ENCODE data around the gene PAQR9. TPM values are rescaled to one million over a fixed set of nuclear protein-coding genes. Genes with fewer than 3 reads are reported as not detected.

PAQR9 gene
- total RNA-seq, 1 donor from 2014 or later: not detected

DNA sequence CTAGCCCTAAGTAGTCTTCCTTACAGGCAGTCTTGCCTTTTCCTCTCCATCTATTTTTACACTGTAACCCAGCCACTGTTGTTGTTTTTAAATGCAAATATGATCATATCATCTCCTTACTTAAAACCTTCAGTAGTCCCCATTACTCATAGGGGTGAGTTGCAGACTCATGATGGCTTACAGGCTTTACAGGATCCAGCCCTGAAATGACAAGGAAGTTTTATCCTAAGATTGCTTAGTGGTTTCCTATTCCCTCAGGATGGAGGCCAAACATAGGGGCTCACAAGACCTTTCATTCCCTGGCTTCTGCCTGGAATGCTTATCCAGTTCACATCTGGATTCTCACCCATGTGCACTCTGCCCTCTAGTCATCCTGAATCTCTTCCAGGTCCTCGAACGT is 46.9 kb downstream of the PAQR9 start:
- Histone ChIP-seq H3K4me1 (no peaks in the 10 kb centered on the region), H3K36me3 (no peaks in the 10 kb centered on the region), H3K9me3 (no peaks in the 10 kb centered on the region), H3K4me3 (no peak overlapping the region), H3K27ac (no peak overlapping the region), H3K27me3 (ENCODE audit: low read depth) (no peaks in the 10 kb centered on the region)
- DNase-seq: no peak
- ATAC-seq: no peak
- intact Hi-C loops (cut with DNase I): no loop called here
- TF ChIP-seq, protein P1, sequence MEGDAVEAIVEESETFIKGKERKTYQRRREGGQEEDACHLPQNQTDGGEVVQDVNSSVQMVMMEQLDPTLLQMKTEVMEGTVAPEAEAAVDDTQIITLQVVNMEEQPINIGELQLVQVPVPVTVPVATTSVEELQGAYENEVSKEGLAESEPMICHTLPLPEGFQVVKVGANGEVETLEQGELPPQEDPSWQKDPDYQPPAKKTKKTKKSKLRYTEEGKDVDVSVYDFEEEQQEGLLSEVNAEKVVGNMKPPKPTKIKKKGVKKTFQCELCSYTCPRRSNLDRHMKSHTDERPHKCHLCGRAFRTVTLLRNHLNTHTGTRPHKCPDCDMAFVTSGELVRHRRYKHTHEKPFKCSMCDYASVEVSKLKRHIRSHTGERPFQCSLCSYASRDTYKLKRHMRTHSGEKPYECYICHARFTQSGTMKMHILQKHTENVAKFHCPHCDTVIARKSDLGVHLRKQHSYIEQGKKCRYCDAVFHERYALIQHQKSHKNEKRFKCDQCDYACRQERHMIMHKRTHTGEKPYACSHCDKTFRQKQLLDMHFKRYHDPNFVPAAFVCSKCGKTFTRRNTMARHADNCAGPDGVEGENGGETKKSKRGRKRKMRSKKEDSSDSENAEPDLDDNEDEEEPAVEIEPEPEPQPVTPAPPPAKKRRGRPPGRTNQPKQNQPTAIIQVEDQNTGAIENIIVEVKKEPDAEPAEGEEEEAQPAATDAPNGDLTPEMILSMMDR (IDR thresholded peaks at IDR 0.05): no peak

DNA sequence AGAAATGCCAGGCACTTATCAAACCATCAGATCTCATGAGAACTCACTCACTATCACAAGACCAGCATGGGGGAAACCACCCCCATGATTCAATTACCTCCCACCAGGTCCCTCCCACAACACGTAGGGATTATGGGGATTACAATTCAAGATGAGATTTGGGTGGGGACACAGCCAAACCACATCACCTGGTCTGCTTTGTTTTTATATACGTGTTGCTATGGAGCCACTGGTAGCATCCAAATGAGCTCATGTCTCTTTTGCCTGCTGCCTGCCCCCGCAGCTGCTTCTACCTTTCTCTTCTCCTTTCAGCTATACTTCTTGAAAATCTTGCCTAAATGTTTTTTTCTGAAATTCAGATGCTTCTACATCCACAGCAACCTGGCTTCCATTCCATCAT is 47.8 kb downstream of the PAQR9 start:
- Histone ChIP-seq H3K27me3 (ENCODE audit: low read depth) (no peaks in the 10 kb centered on the region), H3K9me3 (no peaks in the 10 kb centered on the region), H3K27ac (no peak overlapping the region), H3K36me3 (no peaks in the 10 kb centered on the region), H3K4me3 (no peak overlapping the region), H3K4me1 (no peaks in the 10 kb centered on the region)
- ATAC-seq (no peak), DNase-seq (no peak)
- TF ChIP-seq, protein P1 (IDR thresholded peaks at IDR 0.05): no peak
- intact Hi-C loops (cut with DNase I): no loop called here

DNA sequence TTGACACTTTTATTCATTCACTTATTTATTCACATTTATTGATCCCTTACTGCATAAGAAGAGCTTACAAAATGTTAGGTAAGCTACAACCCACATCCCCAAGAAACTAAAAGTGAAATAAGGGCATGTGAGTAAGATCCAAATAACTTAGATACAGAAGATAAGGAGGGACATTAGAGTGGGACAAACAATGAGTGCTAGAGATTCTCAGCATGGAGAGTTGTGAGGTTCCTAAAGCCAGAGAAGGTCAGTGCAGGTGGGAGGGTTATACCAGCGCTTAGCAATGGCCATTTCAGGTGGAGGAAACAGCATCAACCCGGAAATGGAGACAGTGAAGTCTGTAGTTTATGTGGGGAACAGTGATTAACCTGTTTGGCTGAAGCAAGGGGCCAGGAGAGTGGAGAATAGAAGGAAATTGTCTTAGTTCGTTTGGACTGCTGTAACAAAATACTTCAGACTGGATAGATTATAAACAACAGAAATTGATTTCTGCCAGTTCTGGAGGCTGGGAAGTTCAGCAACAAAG is 49.1 kb downstream of the PAQR9 start:
- Histone ChIP-seq H3K27me3 (ENCODE audit: low read depth) (no peaks in the 10 kb centered on the region), H3K27ac (no peak overlapping the region), H3K9me3 (no peaks in the 10 kb centered on the region), H3K4me1 (no peaks in the 10 kb centered on the region), H3K36me3 (no peaks in the 10 kb centered on the region), H3K4me3 (no peak overlapping the region)
- ATAC-seq (no peak), DNase-seq (no peak)
- TF ChIP-seq, protein P1 (IDR thresholded peaks at IDR 0.05): no peak
- intact Hi-C loops (cut with DNase I): no loop called here

DNA sequence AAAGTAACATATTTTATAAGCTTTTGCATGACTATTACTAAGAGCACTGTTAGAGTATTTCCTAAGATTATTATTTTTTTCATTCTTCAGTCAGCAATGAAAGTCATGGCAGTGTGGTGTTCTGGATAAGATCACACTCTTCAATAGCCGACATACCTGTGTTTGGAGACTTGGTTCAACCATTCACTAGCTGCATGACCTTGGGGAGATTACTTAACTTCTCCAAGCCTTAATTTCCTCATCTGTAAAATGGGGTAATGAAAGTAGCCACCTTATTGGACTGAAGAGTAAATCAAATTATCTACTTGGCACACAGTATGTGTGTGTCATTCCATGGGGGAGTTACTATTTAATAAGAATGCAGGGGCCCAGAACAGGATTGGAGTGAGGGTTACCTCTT is 50.0 kb downstream of the PAQR9 start:
- Histone ChIP-seq H3K9me3 (no peaks in the 10 kb centered on the region), H3K27ac (no peak overlapping the region), H3K4me3 (no peak overlapping the region), H3K4me1 (no peaks in the 10 kb centered on the region), H3K27me3 (ENCODE audit: low read depth) (no peaks in the 10 kb centered on the region), H3K36me3 (no peaks in the 10 kb centered on the region)
- no peak for DNase-seq
- no peak for ATAC-seq
- intact Hi-C loops (cut with DNase I): no loop called here
- TF ChIP-seq, protein P1 (IDR thresholded peaks at IDR 0.05): no peak

DNA sequence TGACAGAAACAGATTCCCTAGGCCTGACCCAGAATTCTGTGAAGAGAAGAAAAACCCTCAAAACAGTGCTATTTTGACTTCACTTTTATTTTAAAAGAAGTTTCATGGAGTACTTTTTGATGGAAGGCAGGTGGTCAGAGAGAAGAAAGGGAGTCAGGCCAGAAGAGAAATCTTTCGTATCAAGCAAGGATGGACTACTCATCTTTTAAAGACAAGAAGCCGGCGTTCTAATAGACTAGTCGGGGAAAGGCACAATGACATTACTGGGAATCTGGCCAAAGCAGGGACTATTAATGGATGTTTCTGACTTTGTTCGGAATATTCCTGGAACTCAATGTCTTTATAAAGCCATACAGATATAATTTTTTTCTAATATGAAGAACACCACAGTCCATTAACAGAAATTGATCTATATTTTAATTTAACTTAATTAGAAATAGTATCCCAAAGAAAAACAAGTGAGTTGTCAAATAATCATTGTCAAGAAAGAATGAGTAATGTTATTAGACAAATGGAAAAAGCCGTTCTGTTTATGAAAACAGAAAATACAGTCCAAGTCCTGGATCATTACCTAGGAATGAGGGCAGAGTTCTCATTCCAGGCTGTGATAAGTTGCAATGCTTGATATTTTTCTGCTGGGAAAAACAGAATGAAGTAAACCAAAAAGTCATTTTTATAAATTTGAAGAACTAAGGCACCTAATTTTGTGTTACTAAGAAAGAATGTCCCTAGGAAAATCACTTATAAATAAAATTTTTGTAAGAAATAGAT is 50.9 kb downstream of the PAQR9 start:
- DNase-seq (no peak), ATAC-seq (no peak)
- TF ChIP-seq, protein P1 (IDR thresholded peaks at IDR 0.05): no peak
- intact Hi-C loops (cut with DNase I): no loop called here
- H3K4me3 ChIP-seq: no peak overlapping the region
- H3K9me3 ChIP-seq: no peaks in the 10 kb centered on the region
- H3K27me3 ChIP-seq (ENCODE audit: low read depth): no peaks in the 10 kb centered on the region
- no peaks in the 10 kb centered on the region for H3K4me1 ChIP-seq
- H3K27ac ChIP-seq: no peak overlapping the region
- H3K36me3 ChIP-seq: no peaks in the 10 kb centered on the region

Other genes with a start within 250 kb of the PAQR9 start
- 5.4 TPM for gene TRPC1, start 239.6 kb downstream of the PAQR9 start, total RNA-seq
- 41.0 TPM for gene PCOLCE2, start 74.6 kb downstream of the PAQR9 start, total RNA-seq
- gene U2SURP, start 37.9 kb upstream of the PAQR9 start, total RNA-seq: 74.0 TPM
- 6.2 TPM for gene CHST2, start 156.1 kb upstream of the PAQR9 start, total RNA-seq